HG02840 (cell line): Measurements from ENCODE around the gene AMPD1.

Source experiments
- ATAC-seq: cut with Tn5 transposase; IDR thresholded peaks from one replicate; pipeline ENCODE4 v1.9.1; 2021; ENCODE audit warnings: mild to moderate bottlenecking, moderate library complexity, moderate number of reproducible peaks; ENCODE audit not compliant: unreplicated experiment, low FRiP score

Gene AMPD1

DNA sequence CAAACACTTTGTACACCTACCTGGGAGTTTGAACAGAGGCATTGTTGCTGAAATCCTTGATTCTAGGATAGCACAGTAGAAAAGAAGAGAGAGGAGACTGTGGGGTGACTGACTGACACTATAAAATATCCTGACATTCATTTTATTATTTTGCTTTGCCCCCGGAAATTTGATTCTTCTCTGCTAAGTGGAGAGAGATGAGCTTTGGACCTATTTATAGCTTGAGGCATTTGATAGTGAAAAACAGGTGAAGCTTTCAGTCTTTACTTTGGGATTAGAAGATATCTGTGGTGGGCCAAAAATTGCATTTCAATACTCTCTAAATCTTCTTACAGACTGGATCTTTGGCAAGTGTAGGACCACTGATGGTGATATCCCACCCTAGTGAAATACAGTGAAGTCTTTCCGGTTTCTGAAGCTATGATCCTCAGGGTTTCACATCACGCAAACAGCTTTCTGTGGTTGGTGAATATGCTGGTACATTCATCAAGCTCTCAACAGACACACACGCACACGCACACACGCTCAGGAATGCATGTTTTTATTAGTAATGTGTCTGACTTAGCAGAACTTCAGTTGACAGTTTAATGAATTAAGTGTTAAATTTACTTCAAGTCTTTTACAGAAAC is at the start of gene AMPD1:
Gene AMPD1 (minus strand): TSS at position 117 of the 629 bp plus-strand sequence. CDS start 75 bp downstream, at position 42.
- no peak for ATAC-seq

DNA sequence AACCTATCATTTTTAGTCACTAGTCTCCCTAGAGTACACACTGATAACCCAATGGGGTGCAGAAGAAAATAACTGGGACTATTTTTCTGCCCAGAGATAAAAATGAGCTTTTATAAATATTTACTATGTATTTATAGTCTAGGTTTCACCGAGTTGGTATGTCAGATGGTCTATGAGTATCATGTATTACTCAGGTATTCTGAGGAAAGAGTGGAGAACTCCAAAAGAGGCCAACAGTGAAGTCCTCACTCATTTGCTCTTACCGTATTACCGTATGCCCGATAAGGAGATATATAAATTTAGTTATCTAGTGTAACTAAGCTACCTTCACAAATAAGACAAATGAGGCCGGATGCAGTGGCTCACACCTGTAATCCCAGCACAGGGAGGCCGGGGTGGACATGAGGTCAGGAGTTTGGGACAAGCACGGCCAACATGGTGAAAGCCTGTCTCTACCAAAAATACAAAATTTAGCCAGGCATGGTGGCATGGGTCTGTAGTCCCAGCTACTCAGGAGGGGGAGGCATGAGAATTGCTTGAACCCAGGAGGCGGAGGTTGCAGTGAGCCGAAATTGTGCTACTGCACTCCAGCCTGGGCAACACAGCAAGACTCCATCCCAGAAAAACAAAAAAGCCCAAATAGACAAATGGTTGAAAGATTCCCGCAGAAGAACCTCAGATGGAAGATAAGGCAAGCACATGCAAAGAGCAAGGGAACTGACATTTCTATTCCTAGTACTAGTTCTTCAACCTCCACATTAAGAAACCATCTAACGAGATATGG is 46.8 kb upstream of the AMPD1 start:
- ATAC-seq = no peak

DNA sequence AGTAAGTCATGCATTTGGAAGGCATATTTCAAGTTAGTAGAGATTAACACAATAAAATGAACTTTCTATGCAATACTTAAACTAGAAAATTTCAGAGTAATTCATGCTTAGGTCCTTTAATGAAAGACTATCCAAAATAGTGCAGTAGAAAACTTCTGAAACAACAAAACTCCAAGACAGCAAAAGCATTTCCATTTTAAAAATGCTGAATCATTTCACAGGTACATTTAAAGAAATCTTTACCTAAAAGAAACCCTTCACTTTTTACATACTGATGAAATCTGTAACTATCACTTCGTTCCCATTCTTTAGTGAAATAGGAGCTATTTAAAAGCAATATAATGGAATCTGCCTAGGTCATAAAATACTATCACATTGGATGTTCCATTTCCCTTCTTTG is 45.0 kb upstream of the AMPD1 start:
- no peak for ATAC-seq

DNA sequence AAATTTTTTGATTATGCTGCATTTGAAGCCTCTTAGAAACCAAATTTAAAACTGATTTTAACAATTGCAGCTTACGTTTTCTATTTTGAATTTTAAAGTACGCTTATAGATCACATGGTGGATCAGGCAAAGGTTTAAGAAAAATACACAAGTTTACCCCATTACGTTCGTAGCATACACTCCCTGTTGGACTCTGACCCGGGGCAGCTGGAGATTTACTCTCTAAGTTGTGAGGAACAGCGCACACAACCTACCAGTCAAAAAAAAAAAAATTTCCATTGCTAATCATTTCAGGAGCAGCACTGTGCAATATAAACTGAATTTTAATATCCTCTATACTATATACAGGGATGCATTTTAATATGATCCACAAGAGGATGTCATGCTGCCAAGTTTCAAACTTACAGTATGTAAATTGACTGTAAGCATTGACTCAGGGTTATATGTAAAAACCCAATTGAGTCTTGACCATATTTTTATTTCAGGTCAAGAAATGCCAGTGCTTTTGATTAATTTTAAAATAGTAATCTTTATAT is 42.0 kb upstream of the AMPD1 start:
- no peak for ATAC-seq

DNA sequence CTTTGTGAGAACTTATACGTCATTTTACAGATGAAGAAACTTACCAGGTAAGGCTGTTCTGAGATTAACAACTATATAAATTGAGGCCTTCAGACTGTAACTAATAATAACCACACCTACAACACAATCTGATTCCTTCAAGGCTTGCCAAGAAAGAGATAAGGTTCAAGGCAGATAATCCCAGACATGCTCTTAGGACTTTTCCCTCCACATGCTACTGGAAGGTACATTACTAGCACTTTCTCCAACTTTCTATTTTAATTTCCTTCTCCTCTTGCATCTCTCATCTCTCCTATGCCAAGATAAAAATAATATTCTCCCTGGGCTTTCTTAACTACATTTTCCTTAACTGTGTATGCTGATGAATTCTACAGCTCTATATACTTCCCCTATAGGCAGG is 40.1 kb upstream of the AMPD1 start:
- no peak for ATAC-seq

DNA sequence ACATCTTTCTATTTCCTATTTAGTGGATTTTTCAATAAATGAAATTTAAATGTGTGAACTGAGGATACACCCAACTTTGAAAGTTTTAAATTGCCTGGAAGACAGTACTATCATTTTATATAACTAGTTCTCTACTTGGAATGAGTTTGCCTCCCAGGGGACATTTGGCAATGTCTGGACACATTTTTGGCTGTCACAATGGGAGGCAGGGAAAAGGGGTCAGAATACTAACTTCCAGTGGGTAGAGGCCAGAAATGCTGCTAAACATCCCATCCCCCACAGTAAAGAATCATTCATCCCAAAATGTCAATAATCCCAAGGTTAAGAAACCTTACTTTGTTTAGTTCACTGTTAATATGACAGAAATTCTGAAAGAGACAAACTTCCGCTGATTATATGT is 34.4 kb upstream of the AMPD1 start:
- no peak for ATAC-seq

DNA sequence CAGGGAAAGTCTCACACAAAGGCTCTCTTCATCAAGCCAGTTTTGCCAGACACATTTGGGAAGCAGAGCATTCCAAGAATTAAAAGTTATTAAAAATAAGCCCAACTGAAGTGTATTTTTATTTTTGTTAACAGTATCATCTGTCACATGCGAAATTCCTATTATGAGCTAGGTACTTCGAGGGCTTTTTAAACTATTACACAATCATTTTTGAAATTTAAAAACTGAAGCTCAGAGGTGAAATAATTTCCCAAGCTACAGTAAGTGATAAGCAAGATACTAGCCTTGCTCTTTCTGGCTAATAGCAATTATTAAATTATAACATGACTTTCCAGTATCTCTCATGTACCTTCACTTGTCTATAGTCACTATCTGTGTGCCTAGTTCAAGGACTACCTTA is 33.2 kb upstream of the AMPD1 start:
- ATAC-seq = no peak

DNA sequence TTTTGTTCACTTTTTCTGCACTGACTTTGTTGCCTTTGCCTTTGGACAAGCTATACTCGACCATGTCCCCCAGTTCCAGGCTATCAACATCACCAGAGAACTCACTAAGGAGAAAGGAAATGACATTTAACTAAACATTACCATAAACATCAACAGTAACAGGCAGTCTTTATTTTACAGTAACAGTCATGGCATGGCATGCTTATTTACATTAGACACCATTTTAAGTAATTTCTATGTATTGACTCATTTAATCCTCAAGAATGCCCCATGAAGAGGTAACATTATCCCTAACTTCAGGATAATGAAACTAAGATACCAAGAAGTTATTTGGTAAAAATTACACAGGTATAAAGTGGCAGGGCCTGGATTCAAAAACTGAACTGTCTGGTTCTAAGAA is 29.9 kb upstream of the AMPD1 start:
- ATAC-seq = no peak

DNA sequence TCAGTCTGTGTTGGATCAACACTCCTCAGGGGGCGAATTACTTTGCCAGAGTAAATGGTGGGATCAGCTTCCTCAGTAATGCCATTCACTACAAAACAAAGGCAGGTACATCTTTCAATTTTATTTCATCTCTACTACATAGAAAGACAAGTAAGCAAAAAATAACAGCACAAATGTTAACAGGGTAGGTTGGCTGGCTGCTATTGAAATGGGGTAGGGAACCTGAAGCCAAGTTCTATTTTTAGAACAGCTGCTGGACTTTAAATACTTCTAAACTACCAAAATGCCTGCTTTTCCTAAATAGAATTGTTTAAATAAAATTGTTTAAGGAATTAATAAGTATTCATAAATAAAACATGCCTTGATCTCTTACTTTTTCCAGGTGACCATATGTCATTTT is 28.6 kb upstream of the AMPD1 start:
- ATAC-seq = no peak

DNA sequence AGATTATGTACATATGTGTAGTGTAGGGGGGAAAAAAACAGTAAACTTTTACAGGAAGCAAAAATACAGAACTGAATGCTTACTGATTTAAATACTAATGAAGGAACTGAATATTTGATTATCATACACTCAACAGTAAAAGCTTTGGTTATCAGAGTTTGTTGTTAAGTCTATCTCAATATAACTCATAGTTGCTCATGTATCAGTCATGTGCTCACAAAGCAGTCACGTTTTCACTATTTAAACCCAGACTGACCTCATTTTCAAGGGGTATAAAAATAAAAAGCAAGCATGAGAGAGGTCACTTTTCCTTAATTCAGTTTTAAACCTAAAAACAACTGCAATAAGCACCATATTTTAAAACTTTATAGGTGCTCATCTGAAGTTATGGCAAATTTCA is 28.1 kb upstream of the AMPD1 start:
- ATAC-seq = no peak

DNA sequence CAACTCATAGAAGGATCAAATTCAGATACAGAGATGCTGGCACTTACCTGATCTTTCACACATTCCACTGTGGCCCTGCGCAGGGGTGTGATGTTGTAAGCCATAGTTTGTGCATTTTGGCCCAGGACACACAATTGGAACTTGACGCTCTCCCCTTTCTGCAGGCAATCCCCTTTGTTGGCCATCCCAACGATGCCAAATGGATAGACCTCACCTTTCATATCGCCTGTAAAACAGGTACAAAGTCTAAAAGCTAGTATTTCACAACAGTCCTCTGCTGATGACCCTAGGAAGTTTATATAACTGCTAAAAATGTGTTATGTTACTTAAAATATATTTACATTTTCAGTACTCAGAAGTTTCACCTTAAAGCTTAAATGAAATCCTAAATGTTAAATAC is 25.1 kb upstream of the AMPD1 start:
- no peak for ATAC-seq

DNA sequence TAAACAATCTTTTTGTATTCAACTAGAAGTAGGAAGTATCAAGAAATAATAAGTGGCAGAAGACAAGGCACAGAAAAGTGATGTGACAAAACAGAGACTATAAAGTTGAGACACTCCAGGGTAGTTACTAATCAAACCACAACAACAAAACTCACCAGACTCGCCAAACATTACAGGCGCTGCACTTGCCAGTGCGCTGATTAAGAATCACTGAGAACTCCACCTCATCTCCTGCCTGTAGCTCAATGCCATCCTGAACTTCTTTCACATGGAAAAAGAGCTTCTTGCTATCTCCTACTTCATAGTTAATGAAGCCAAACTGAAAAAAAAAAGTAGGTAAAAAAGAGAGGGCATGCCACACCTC is 24.1 kb upstream of the AMPD1 start:
- no peak for ATAC-seq

DNA sequence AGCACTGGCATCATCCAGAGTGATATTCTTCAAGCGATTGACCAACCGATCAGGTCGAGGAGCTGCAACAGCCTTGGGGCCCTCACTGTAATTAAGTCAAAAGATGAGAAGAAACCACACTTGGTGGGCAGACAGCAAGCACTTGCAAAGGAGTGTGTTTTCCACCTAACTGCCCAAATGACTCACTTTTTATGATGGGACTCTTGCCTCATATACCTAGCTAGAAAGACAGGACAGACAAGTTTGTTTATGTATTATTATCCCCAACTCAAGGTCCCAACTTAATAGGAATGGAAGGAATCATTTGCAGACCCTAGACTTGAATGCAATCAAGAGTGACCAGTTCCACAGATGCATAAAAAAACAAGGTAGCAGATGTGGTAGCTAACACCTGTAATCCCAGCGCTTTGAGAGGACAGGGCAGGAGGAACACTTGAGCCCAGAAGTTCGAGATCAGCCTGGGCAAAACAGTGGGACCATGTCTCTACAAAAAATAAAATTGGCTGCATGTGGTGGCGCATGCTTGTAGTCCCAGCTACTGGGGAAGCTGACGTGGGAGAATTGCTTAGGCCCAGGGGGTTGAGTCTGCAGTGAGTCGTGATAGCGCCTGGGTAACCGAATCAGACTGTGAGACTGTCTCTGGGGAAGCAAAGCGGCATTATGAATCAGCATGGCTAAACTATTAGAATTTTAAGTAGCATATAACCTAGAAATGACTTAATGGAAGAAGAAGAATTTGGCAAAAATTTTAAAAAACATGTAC is 23.5 kb upstream of the AMPD1 start:
- no peak for ATAC-seq

DNA sequence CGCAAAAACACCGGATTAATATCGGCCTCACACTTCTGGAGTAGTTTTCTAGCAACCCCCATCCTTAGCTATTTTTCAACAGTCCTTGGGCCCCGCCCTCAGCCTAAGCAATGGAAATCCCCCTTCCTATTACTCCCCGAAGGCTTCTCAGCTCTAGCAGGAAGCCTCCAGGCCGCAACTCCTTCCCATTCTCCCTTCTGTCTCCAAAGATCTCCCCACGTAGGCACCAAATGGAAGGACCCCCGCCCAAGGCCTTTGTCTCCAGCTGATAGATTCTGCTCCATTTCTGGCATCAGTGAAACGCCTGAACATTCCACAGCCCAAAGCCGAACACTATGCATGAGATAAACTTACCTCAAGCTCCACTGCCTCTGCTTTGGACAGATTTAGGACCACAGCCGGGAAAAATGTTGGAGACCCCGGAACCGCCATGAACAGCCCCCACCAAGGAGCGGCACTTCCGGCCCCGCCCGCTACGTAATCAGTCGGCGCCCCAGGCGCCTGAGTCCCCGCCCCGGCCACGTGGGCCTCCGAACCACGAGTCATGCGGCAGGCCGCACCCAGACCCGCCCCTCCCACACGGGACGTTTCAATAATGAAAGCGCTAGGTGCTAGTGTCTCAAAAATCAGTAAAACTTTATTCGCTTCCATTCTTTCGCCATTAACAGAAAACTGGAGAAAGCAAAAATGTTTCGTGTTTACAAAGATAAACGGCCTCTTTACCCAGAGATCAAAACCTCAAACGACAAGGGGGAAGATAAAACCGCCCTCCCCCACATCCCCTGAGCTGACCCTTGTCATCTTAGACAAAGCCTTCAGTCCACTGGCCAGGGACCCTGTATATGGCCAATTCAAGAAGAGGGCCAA is 21.2 kb upstream of the AMPD1 start, which contains the start of gene NRAS:
Gene NRAS (minus strand): TSS at position 468 of the 867 bp plus-strand sequence. CDS start 611 bp downstream, outside the sequence.
- ATAC-seq = peak; percentile 83

DNA sequence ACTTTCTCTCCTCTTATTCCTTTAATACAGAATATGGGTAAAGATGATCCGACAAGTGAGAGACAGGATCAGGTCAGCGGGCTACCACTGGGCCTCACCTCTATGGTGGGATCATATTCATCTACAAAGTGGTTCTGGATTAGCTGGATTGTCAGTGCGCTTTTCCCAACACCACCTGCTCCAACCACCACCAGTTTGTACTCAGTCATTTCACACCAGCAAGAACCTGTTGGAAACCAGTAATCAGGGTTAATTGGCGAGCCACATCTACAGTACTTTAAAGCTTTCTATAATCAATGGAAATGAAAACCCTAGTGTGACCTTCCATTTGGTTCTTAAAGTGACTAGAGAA is 20.6 kb upstream of the AMPD1 start:
- peak; percentile 2 for ATAC-seq

DNA sequence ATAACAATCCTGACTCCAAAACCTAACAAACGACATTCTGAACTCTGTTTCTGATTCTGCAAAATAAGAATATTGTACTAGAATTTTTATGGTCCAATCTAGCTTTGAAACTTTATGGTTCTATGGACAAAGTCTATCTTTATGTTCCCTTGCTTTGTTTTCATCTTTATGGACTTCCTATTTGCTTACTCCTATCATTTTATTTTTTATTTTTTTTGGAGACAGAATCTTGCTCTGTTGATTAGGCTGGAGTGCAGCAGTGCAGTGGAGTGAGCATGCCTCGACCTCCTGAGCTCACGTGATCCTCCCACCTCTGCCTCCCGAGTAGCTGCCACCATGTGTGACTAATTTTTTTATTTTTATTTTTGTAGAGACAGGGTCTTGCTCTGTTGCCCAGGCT is 17.6 kb upstream of the AMPD1 start:
- ATAC-seq = no peak

DNA sequence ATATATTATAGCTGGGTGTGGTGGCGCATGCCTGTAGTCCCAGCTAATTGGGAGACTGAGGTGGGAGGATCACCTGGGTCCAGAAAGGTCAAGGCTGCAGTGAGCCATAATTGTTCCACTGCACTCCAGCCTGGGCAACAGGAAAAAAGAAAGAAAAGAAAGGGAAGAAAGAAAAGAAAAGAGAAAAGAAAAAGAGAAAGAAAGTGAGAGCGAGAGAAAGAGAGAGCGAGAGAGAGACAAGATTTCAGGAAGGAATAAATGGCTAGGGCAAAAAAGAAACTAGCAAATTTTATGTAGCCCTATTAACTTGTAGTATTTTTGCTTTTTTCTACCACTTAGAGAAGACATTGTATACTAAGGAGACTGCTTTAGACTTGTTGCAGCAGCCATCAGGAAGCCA is 15.0 kb upstream of the AMPD1 start:
- no peak for ATAC-seq

DNA sequence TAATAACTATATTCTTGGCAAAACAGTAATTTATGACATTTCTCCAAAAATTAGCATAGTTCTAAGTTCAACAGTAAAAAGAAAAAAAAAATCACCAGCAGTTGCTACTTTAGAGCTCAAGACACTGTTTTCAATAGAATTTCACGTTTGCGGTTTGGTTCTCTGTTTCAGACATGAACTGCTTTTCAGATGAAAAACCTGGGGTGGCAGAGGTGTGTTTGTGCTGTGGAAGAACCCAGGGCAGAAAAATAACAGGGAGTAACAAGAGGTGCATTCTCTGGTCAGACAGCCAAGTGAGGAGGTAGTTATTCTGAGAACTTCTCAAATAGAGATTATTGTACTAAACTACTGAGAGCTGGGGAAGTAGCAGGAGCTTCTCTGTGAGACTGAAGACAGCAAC is 12.3 kb upstream of the AMPD1 start:
- ATAC-seq = no peak

DNA sequence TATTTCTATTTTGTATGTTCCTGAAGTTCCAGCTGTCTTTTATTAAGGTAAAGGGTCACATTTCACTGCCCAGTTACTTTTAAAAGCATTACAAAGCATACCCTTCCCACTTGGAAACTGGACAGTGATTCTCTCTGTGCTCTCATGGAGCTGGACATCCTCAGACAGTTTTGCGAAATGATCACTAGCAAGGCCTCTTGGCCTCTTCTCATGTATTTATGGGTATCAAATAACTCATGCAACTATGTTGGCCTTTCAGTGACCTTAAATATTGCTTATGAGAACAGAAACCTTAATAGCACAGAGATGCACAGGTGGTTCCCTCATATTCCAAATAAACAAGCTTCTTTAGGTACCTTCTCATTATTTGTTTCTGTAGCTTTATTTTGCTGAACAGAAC is 7.9 kb upstream of the AMPD1 start:
- ATAC-seq = no peak

DNA sequence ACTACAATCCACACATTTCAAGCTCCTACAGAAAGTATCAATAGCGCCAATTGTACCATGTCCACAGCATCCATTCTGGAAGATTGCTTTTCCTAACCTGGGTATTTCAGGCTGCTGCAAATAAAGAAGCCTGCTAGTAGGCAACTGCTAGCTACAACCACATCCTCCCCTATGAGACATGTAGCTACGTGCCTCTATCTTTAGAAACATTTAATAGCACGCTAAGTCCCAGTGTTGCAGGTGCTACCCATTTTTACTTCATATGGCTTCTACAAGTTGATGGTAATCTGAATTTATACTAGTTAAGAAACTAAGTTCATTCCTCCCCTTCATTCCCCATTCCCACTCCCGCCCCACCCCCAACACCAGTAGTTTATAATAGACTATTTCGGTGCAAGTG is 7.4 kb upstream of the AMPD1 start:
- no peak for ATAC-seq
